Activated CD8-positive, alpha-beta memory T cell treated with anti-CD3 and anti-CD28 coated beads for 36 hours (primary cell): ENCODE data around the gene SURF4. TPM values are rescaled to one million over a fixed set of nuclear protein-coding genes. Genes with fewer than 3 reads are reported as not detected.

Experiments
- CTCF ChIA-PET: fragments of 350-600 bp; sonication (Branson Sonifier 250); formaldehyde crosslinking; loops from one replicate; lab custom pipeline; 2021; ENCODE audit warnings: antibody characterized with exemption; lab: Charles Lee
- POLR2A ChIA-PET: fragments of 350-600 bp; sonication (Branson Sonifier 250); formaldehyde crosslinking; loops from one replicate; lab custom pipeline; 2021; ENCODE audit warnings: antibody characterized with exemption; lab: Charles Lee
- total RNA-seq, 2 experiments: library from RNA; stranded (reverse); gene quantifications; one replicate each; pipeline ENCODE4 v1.2.3, GENCODE V29; 2021

SURF4 gene
- 100 to 1,000 TPM; 260 to 276 TPM for total RNA-seq

DNA sequence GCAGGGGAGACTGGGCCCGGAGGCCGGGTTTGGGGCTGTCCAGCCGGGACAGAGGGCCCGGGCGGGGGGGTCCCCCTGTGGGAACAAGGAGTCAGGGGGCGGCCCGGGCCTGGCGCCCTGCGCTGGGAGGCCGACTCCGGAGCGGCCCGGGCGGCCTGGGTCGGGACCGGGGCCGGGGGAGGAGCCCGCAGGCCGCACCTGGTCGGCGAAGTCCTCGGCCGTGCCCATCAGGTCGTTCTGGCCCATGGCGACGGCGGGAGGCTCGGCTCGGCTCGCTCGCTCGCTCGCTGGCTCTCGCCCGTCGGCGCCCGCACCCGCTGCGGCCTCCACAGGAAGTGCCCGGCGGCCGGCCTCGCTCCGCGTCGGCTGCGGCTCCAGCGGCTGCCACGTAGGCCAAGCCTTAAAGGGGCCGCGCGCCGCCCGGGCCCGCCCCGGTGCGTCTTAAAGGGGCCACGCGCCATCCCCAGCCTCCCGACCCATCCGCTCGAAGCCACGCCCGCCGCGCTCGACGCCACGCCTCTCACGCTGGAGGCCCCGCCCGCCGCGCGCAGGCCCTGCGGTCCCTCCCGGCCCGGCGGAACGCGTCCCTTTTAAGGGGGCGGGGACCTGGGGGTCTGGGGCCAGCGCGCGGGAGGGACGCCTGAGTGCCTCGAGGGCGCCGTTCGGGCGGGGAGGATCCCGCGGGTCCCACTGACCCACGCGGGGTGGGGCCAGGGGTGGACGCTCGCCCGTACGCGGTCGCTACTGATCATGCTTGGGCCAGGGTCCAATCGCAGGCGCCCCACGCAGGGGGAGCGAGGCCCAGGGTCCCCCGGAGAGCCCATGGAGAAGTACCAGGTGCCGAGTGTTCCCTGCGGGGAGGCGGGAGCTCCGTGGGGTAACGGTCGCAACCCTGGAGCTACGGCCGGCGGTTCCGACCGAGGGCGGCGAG lies at the start of gene SURF4, which contains the start of gene STKLD1:
Gene SURF4, minus strand, starts transcription at position 337 of the 931 bp plus-strand sequence. Its CDS starts 91 bp downstream, at position 246.
Gene STKLD1, plus strand, starts transcription at position 643 of the 931 bp plus-strand sequence. Its CDS starts 108 bp downstream, at position 751.
- CTCF ChIA-PET, result interaction anchor here (0.8 to 2.2 kb wide), 6 partner anchors 18 to 190 kb away, joined by 3 to 10 read pairs (median 5); no protein-coding TSS in a partner anchor
- POLR2A ChIA-PET, result interaction anchor here (1.1 to 10.0 kb wide), 5 partner anchors 16 to 250 kb away, joined by 4 to 172 read pairs (median 7); partner anchors contain the start of genes ADAMTS13, MED22 and RPL7A

- ChIA-PET POLR2A (no interaction called here), CTCF (interaction anchor here (1.0 kb wide), 1 partner anchor 14 kb away, joined by 3 read pairs; no protein-coding TSS in a partner anchor)
Measured at GRCh38 chr9:133425049-133425632, 49.3 kb upstream of the SURF4 start.

DNA sequence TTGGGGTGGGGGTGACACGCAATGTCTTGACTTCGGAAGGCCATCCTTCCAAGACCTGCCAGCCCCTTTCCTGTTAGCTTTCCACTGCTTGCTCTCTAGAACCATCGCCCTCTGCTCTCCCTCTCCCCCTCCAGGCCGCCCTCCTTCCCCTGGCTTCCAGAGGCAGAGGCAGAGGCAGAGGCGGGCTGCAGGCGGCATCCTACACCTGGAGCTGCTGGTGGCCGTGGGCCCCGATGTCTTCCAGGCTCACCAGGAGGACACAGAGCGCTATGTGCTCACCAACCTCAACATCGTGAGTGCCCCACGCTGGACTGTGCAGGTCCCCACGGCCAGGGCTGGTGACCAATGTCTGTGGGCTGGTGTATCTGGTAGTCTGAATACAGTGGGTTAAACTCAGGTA lies 48.3 kb upstream of the SURF4 start:
- ChIA-PET CTCF (no interaction called here), POLR2A (no interaction called here)

DNA sequence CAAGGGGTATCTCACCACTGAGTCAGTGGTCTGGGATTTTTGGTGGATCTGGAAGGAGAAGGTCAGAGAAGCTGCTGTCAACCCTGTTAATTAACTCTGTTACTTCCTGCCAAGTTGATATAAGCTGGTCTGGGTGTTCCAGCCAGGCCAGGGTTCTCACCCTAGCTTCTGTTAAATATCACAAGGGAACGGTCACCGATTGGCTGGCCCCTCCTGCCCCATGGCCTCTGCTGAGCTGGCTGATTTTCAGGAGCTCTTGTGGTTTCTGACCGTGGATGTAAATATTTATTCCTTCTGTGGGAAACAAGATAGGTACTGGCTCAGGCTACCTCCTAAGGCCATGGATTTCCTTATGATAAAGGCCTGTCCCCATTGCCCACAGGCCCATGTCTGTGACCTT lies 47.4 kb upstream of the SURF4 start:
- CTCF ChIA-PET, result no interaction called here
- POLR2A ChIA-PET, result no interaction called here

- ChIA-PET POLR2A (interaction anchor here (0.8 to 1.6 kb wide), 3 partner anchors 38 to 75 kb away, joined by 3 to 7 read pairs (median 3); partner anchors contain the start of gene CACFD1), CTCF (no interaction called here)
Measured at GRCh38 chr9:133421615-133422542, 46.0 kb upstream of the SURF4 start, which contains the start of gene ADAMTS13. Gene ADAMTS13, plus strand, starts transcription at chr9:133422367. Its CDS starts 77 bp downstream, at chr9:133422444.

DNA sequence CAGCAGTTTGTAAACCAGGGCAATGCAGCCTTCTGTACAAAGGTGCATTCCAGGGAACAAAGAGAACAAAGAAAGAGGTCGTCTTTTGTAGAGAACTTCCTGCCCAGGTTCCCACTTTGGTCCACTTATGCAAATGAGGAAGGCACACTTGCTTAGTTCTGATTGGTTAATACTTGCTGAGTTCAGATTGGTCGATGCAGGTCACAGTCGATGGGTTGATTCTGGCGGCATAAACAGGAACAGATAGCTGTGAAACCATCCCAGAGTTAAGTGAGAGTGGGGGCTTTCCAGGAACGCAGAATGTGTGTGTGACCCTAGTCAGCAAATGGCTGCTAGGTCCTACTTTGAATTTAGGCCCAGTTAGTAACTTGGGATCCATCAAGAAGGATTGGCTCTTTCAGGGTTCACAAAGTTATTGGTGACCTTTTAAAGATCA lies 44.5 kb upstream of the SURF4 start:
- ChIA-PET POLR2A (no interaction called here), CTCF (interaction anchor here (0.6 kb wide), 1 partner anchor 690 kb away, joined by 3 read pairs; no protein-coding TSS in a partner anchor)

DNA sequence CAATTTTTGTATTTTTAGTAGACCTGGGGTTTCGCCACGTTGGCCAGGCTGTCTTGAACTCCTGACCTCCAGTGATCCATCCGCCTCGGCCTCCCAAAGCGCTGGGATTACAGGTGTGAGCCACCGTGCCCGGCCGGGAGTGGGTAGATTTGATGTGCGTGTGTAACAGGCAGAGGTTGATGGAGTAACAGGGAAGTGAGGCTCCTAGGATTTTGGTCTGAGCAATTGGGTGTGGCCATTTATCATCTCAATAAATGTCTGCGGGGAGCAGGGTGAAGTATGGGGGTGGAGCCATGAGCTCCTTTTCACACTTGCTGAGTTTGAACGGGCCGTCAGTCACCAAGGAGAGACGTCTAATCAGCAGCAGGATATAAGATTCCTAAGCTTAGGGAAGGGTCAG lies 43.1 kb upstream of the SURF4 start:
- ChIA-PET POLR2A (interaction anchor here (0.6 to 0.9 kb wide), 2 partner anchors 34 to 71 kb away, joined by 3 read pairs; partner anchors contain the start of genes MED22 and RPL7A), CTCF (interaction anchor here (0.7 to 1.4 kb wide), 4 partner anchors 15 to 275 kb away, joined by 3 to 6 read pairs (median 3); no protein-coding TSS in a partner anchor)

GRCh38 chr9:133417541-133418461 lies 41.9 kb upstream of the SURF4 start, which contains the start of gene REXO4:
Gene REXO4, minus strand, starts transcription at chr9:133418010. Its CDS starts 166 bp downstream, at chr9:133417844.
- ChIA-PET POLR2A (interaction anchor here (0.6 to 0.9 kb wide), 4 partner anchors 46 to 473 kb away, joined by 3 to 7 read pairs (median 3); partner anchors contain the start of genes MED22 and RPL7A), CTCF (interaction anchor here (0.5 to 1.4 kb wide), 2 partner anchors 14 to 150 kb away, joined by 3 to 6 read pairs; no protein-coding TSS in a partner anchor)

GRCh38 chr9:133415170-133415569 lies 39.3 kb upstream of the SURF4 start:
- ChIA-PET CTCF (interaction anchor here (1.5 kb wide), 1 partner anchor 67 kb away, joined by 5 read pairs; no protein-coding TSS in a partner anchor), POLR2A (interaction anchor here (0.6 kb wide), 1 partner anchor 43 kb away, joined by 3 read pairs; no protein-coding TSS in a partner anchor)

GRCh38 chr9:133408042-133408441 lies 32.2 kb upstream of the SURF4 start:
- CTCF ChIA-PET, result interaction anchor here (0.7 kb wide), 1 partner anchor 58 kb away, joined by 3 read pairs; no protein-coding TSS in a partner anchor
- POLR2A ChIA-PET, result no interaction called here

DNA sequence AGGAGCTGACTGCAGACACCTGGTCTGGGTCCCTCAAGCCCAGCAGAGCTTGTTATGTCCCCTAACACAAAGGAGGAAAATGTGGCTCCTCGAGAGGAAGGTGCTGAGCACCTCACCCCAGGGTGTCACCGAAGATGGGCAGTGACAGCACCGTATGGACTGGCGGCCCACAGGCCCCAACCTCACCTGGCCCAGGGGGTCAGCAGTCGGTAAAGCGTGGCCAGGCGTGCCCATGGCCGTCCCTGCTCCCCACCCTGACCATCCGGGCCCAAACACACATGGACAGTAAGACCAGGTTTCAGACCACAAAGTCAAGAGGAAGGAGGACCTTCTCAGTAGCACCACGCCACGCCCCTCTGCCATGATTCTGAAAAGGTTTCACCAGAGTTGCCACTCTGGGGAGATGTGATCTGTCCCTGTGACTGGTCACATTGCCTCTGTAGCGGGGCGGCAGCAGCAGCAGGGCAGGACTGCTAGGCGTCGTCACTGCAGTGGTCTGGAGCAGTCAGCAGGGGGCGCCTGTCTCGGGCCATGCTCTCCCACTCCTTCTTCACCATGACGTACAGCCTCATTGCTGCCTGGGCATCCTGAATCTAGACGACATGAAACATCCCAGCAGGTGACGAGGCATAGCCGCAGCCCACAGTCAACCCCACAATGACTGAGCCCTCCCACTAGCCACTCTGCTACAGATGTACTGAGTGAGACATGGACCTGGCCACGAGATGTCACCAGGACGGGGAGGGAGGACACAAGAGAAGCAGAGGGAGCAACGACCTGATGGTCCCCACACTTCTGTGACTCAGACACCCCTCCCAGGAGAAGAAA lies 30.8 kb upstream of the SURF4 start:
- ChIA-PET POLR2A (no interaction called here), CTCF (interaction anchor here (0.8 to 1.0 kb wide), 3 partner anchors 10 to 80 kb away, joined by 3 read pairs; no protein-coding TSS in a partner anchor)

- CTCF ChIA-PET, result interaction anchor here (0.8 to 1.1 kb wide), 4 partner anchors 9 to 81 kb away, joined by 3 read pairs; no protein-coding TSS in a partner anchor
- POLR2A ChIA-PET, result no interaction called here
Measured at GRCh38 chr9:133405508-133406438, 29.9 kb upstream of the SURF4 start.

DNA sequence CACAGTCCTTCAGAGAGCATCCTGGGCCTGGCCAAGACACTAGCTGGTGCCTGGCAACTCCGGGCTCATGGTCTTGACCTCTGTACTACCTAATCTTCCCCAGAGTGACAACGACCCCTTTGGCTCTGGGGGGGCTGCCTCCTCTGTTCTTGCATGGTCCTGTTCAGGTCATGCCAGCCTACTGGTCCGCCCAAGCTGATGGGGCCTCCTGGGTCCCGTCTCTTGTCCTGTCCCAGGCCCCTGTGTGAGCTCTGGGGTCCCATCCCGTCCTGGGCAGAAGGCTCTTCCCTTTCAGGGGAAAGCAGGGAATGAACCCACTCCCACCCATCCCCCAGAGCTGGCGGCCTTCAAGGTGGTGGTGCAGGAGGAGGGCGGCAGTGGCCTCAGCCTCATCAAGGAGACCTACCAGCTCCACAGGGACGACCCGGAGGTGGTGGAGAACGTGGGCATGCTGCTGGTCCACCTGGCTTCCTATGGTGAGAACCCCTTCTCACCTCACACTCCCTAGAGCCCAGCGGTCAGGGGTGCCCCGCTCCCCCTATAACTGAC lies 28.7 kb upstream of the SURF4 start:
- ChIA-PET CTCF (interaction anchor here (0.7 to 1.9 kb wide), 4 partner anchors 14 to 590 kb away, joined by 3 to 6 read pairs (median 4); no protein-coding TSS in a partner anchor), POLR2A (no interaction called here)

DNA sequence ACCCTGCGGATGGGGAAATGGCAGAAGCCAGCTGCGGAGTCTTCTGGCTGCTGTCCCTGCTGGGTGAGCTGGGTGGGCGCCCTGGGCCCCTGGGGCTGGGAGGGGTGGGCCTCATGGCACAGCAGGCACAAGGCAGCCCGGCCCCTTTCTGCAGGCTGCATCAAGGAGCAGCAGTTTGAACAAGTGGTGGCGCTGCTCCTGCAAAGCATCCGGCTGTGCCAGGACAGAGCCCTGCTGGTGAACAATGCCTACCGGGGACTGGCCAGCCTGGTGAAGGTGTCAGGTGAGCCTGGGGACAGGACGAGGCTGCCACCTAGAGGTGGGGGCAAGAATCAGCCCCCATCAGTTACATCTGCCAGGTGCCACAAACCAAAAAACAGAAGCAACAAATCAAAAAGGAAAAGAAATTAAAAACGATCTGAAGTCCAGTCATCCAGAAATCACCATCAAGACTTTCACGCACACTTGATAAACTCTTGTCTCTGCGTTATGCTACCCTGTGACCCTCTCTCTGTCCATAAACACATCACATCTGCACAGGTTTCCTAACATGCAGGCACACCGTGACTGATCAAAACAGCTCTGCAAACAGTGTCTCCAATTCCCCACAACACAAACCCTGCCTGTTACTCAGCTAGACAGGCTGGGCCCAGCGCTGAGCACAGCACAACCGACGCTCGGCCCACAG lies 28.1 kb upstream of the SURF4 start:
- ChIA-PET POLR2A (no interaction called here), CTCF (interaction anchor here (0.7 to 1.9 kb wide), 4 partner anchors 15 to 590 kb away, joined by 3 to 6 read pairs (median 4); no protein-coding TSS in a partner anchor)
